Tibial artery (tissue), 4 donors: ENCODE measurements around the gene C1QL3.

ENCODE experiments used
- DNase-seq, 2 donors: peaks; one replicate each; pipeline ENCODE4 v3.0.0-alpha.2; 2019
- H3K27ac ChIP-seq, 2 donors: fragments of 200-600 bp; sonication (generic) in 1 of 2; 1 replicate in 1 of 2; 2 replicates in 1 of 2; pipeline ENCODE4 v1.5.1; 2018 to 2019; ENCODE audit warnings: mild to moderate bottlenecking in 1 of 2
- H3K27me3 ChIP-seq, 2 donors: fragments of 200-600 bp; sonication (generic) in 1 of 2; one replicate each; pipeline versions ENCODE4 v1.5.1 to v1.6.0; 2016 to 2019
- H3K36me3 ChIP-seq, 3 donors: fragments of 200-600 bp; sonication (generic) in 2 of 3; one replicate each; pipeline ENCODE4 v1.5.1; 2016 to 2019; ENCODE audit warnings: mild to moderate bottlenecking in 2 of 3
- H3K4me1 ChIP-seq, 4 donors: fragments of 200-600 bp; sonication (generic) in 2 of 4; 1 replicate in 3 of 4; 2 replicates in 1 of 4; pipeline ENCODE4 v1.5.1; 2016 to 2019
- H3K4me3 ChIP-seq, 2 donors: fragments of 200-600 bp; sonication (generic) in 1 of 2; 1 replicate in 1 of 2; 2 replicates in 1 of 2; pipeline ENCODE4 v1.5.1; 2018 to 2019; ENCODE audit warnings: mild to moderate bottlenecking in 2 of 2
- H3K9me3 ChIP-seq, 3 donors: fragments of 200-600 bp; sonication (generic) in 1 of 3; one replicate each; pipeline ENCODE4 v1.5.1; 2016 to 2019
- intact Hi-C: fragments of 100-400 bp; cut with DNase I; formaldehyde crosslinking; loops from one replicate; pipeline ENCODE4 v1.15.0; 2023; ENCODE audit warnings: low total_unique reads
- TF ChIP-seq, protein P1 (sequence below), 2 experiments: fragments of 200-600 bp in 1 of 2; fragments of 450-650 bp in 1 of 2; IDR thresholded peaks; one replicate each; pipeline ENCODE4 v1.5.1; 2017 to 2019; ENCODE audit warnings: antibody characterized with exemption in 2 of 2, mild to moderate bottlenecking in 1 of 2, moderate library complexity in 1 of 2

Gene C1QL3

DNA sequence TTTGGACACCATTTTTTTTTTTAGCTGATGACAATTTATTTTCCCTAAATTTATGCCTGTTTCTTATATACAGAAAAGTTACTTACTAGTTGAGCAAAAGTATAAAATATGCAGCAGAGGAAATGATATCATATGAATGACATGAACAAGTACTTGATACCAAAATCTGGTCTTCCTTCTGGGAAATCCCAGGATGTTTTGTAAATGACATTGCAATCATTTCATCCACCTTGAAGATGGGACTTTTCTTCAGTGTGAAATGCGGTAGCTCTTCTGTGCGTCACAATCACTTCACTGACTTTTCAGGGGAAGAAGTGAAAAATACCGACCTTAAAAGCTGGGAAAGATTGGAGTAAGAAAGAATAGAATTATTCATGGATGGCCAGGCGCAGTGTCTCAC lies 23.8 kb downstream of the C1QL3 start:
- TF ChIP-seq, protein P1, sequence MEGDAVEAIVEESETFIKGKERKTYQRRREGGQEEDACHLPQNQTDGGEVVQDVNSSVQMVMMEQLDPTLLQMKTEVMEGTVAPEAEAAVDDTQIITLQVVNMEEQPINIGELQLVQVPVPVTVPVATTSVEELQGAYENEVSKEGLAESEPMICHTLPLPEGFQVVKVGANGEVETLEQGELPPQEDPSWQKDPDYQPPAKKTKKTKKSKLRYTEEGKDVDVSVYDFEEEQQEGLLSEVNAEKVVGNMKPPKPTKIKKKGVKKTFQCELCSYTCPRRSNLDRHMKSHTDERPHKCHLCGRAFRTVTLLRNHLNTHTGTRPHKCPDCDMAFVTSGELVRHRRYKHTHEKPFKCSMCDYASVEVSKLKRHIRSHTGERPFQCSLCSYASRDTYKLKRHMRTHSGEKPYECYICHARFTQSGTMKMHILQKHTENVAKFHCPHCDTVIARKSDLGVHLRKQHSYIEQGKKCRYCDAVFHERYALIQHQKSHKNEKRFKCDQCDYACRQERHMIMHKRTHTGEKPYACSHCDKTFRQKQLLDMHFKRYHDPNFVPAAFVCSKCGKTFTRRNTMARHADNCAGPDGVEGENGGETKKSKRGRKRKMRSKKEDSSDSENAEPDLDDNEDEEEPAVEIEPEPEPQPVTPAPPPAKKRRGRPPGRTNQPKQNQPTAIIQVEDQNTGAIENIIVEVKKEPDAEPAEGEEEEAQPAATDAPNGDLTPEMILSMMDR (IDR thresholded peaks at IDR 0.05) = no peak
- no peak for DNase-seq
- Histone ChIP-seq H3K9me3 (no peaks in the 10 kb centered on the region), H3K27ac (no peak overlapping the region), H3K27me3 (no peaks in the 10 kb centered on the region), H3K36me3 (no peaks in the 10 kb centered on the region), H3K4me3 (no peak overlapping the region), H3K4me1 (no peaks in the 10 kb centered on the region)
- intact Hi-C loops = no loop called here

DNA sequence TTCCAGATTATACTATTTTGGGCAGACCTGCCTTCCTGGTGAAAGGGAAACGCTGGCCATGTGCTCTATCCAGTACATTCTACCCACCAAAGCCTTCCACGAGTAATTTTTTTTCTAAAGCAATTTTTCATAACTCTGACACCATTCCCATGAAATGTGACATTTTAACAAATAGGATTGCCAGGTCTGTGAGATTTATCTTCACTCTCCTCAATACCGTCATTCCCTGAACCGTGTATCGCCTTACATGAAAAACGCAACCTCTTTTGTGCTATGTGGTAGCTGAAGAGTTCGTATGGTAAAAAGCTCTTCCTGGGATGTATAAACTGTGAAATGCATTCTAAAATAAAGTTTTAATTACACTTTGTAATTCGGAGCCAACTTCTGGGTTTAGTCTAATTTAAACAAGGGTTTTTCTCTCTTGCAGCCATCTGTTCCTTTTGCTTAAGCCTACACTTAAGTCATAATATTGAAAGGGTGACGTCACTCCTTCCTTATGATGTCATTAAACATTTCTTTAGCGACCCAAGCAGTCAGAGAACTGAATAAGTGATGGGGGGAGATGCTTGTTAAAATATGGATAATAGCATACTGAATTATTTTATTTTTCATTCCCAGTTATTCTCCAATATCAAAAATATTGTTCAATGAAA lies 27.7 kb downstream of the C1QL3 start:
- no peak for DNase-seq
- no peak overlapping the region for H3K4me3 ChIP-seq
- intact Hi-C loops = no loop called here
- H3K36me3 ChIP-seq = peaks cover 0 to 6% (median 0%) of the 10 kb centered on the region in 3 donors
- TF ChIP-seq, protein P1 (IDR thresholded peaks at IDR 0.05) = no peak
- H3K9me3 ChIP-seq = no peaks in the 10 kb centered on the region
- no peaks in the 10 kb centered on the region for H3K4me1 ChIP-seq
- no peaks in the 10 kb centered on the region for H3K27me3 ChIP-seq
- no peak overlapping the region for H3K27ac ChIP-seq

DNA sequence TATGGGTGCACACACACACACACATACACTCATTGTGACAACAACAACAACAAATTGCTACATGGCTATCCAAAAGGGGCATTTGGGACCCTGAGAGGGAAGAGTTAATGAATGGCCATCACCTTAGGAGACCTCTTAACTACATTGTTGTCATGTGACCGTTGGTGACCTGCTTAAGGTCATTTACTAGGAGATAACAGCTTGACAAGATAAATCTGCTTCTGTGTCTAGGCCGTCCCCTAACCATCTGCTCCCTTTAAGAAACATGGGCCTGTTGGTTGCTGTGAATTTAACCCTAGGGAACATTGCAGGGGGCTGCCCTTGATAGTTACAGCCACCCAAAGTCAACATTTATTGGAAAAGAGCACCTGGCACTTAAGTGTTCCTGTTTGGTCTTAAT lies 29.7 kb downstream of the C1QL3 start:
- TF ChIP-seq, protein P1 (IDR thresholded peaks at IDR 0.05) = no peak
- intact Hi-C loops = no loop called here
- Histone ChIP-seq H3K4me1 (no peaks in the 10 kb centered on the region), H3K36me3 (peaks cover 0 to 10% (median 9%) of the 10 kb centered on the region in 3 donors), H3K27ac (no peak overlapping the region), H3K9me3 (no peaks in the 10 kb centered on the region), H3K4me3 (no peak overlapping the region), H3K27me3 (no peaks in the 10 kb centered on the region)
- DNase-seq = no peak

GRCh38 chr10:16490511-16490910 lies 31.2 kb downstream of the C1QL3 start:
- no peak for DNase-seq
- H3K27me3 ChIP-seq = no peaks in the 10 kb centered on the region
- H3K27ac ChIP-seq = no peak overlapping the region
- no peak overlapping the region for H3K4me3 ChIP-seq
- intact Hi-C loops = no loop called here
- TF ChIP-seq, protein P1 (IDR thresholded peaks at IDR 0.05) = no peak
- peaks cover 8 to 17% (median 16%) of the 10 kb centered on the region in 3 donors for H3K36me3 ChIP-seq
- no peaks in the 10 kb centered on the region for H3K4me1 ChIP-seq
- H3K9me3 ChIP-seq = no peaks in the 10 kb centered on the region

DNA sequence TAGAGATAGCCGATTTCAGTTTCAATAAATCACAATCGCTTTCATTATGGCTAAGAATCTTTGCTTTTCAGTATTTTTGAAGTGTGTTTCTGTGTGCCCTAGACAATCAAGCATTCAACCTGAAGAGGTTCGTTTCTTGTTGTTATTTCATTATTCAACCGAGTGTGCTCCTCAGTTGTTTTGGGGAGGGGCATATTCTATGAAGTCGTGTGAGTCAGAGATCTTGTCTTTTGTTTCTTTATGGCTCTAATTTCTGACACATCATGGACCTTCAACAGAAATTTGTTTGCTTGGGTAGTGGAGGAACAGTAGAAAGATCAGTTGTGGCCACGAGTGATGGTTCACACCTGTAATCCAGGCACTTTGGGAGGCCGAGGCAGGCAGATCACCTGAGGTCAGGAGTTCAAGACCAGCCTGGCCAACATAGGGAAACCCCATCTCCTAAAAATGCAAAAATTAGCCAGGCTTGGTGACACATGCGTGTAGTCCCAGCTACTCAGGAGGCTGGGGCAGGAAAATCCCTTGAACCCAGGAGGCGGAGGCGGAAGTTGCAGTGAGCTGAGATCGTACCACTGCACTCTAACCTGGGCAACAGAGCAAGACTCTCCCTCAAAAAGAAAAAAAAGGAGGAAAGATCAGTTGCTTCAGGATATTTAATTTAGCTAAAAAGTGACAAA lies 38.3 kb downstream of the C1QL3 start:
- Histone ChIP-seq H3K4me3 (no peak overlapping the region), H3K27ac (no peak overlapping the region), H3K27me3 (no peaks in the 10 kb centered on the region), H3K36me3 (peaks cover 6 to 14% (median 8%) of the 10 kb centered on the region in 3 donors), H3K4me1 (no peaks in the 10 kb centered on the region), H3K9me3 (no peaks in the 10 kb centered on the region)
- no peak for DNase-seq
- intact Hi-C loops = no loop called here
- TF ChIP-seq, protein P1 (IDR thresholded peaks at IDR 0.05) = no peak
